Measurements from ENCODE around the gene ID4.

ID4 gene

GRCh38 chr6:19803331-19804204 is 33.6 kb upstream of the ID4 start:
- H3K27ac ChIP-seq (ENCODE audit: low read length), result no peak overlapping the region
- no peaks in the 10 kb centered on the region for H3K79me2 ChIP-seq (ENCODE audit: low read length)
- H3K27me3 ChIP-seq (ENCODE audit: low read depth, low read length), result no peaks in the 10 kb centered on the region
- TF ChIP-seq, protein P1, sequence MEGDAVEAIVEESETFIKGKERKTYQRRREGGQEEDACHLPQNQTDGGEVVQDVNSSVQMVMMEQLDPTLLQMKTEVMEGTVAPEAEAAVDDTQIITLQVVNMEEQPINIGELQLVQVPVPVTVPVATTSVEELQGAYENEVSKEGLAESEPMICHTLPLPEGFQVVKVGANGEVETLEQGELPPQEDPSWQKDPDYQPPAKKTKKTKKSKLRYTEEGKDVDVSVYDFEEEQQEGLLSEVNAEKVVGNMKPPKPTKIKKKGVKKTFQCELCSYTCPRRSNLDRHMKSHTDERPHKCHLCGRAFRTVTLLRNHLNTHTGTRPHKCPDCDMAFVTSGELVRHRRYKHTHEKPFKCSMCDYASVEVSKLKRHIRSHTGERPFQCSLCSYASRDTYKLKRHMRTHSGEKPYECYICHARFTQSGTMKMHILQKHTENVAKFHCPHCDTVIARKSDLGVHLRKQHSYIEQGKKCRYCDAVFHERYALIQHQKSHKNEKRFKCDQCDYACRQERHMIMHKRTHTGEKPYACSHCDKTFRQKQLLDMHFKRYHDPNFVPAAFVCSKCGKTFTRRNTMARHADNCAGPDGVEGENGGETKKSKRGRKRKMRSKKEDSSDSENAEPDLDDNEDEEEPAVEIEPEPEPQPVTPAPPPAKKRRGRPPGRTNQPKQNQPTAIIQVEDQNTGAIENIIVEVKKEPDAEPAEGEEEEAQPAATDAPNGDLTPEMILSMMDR (IDR thresholded peaks at IDR 0.05; ENCODE audit: low read depth, low read length), result no peak
- TF ChIP-seq EZH2phosphoT487 (IDR thresholded peaks at IDR 0.05; ENCODE audit: low read depth), result no peak
- H3K4me3 ChIP-seq (ENCODE audit: low read length), result no peak overlapping the region
- no peak overlapping the region for H3K9ac ChIP-seq (ENCODE audit: low read length)
- H3K4me1 ChIP-seq (ENCODE audit: low read length), result no peaks in the 10 kb centered on the region
- no peaks in the 10 kb centered on the region for H4K20me1 ChIP-seq (ENCODE audit: insufficient read depth, low read length)
- H3K9me3 ChIP-seq (ENCODE audit: insufficient read depth, low read length), result no peaks in the 10 kb centered on the region
- H3K36me3 ChIP-seq (replicated peaks; ENCODE audit: low read depth, low read length), result no peaks in the 10 kb centered on the region
- H3K4me2 ChIP-seq (ENCODE audit: low read length), result no peak overlapping the region
- no peak overlapping the region for H2AFZ ChIP-seq (ENCODE audit: low read depth, low read length)

GRCh38 chr6:19804205-19805128 is 32.7 kb upstream of the ID4 start:
- H3K79me2 ChIP-seq (ENCODE audit: low read length), result no peaks in the 10 kb centered on the region
- H3K9ac ChIP-seq (ENCODE audit: low read length), result no peak overlapping the region
- H3K27ac ChIP-seq (ENCODE audit: low read length), result no peak overlapping the region
- no peak overlapping the region for H3K4me2 ChIP-seq (ENCODE audit: low read length)
- no peaks in the 10 kb centered on the region for H4K20me1 ChIP-seq (ENCODE audit: insufficient read depth, low read length)
- TF ChIP-seq EZH2phosphoT487 (IDR thresholded peaks at IDR 0.05; ENCODE audit: low read depth), result no peak
- TF ChIP-seq, protein P1 (IDR thresholded peaks at IDR 0.05; ENCODE audit: low read depth, low read length), result no peak
- no peak overlapping the region for H3K4me3 ChIP-seq (ENCODE audit: low read length)
- no peak overlapping the region for H2AFZ ChIP-seq (ENCODE audit: low read depth, low read length)
- H3K36me3 ChIP-seq (replicated peaks; ENCODE audit: low read depth, low read length), result no peaks in the 10 kb centered on the region
- no peaks in the 10 kb centered on the region for H3K4me1 ChIP-seq (ENCODE audit: low read length)
- H3K9me3 ChIP-seq (ENCODE audit: insufficient read depth, low read length), result no peaks in the 10 kb centered on the region
- no peaks in the 10 kb centered on the region for H3K27me3 ChIP-seq (ENCODE audit: low read depth, low read length)

GRCh38 chr6:19805129-19805481 is 32.1 kb upstream of the ID4 start:
- H3K36me3 ChIP-seq (replicated peaks; ENCODE audit: low read depth, low read length), result no peaks in the 10 kb centered on the region
- no peaks in the 10 kb centered on the region for H4K20me1 ChIP-seq (ENCODE audit: insufficient read depth, low read length)
- H3K9me3 ChIP-seq (ENCODE audit: insufficient read depth, low read length), result no peaks in the 10 kb centered on the region
- no peak overlapping the region for H3K4me3 ChIP-seq (ENCODE audit: low read length)
- no peaks in the 10 kb centered on the region for H3K27me3 ChIP-seq (ENCODE audit: low read depth, low read length)
- H3K9ac ChIP-seq (ENCODE audit: low read length), result no peak overlapping the region
- TF ChIP-seq EZH2phosphoT487 (IDR thresholded peaks at IDR 0.05; ENCODE audit: low read depth), result no peak
- TF ChIP-seq, protein P1 (IDR thresholded peaks at IDR 0.05; ENCODE audit: low read depth, low read length), result no peak
- H3K27ac ChIP-seq (ENCODE audit: low read length), result no peak overlapping the region
- no peak overlapping the region for H3K4me2 ChIP-seq (ENCODE audit: low read length)
- no peaks in the 10 kb centered on the region for H3K79me2 ChIP-seq (ENCODE audit: low read length)
- H3K4me1 ChIP-seq (ENCODE audit: low read length), result no peaks in the 10 kb centered on the region
- H2AFZ ChIP-seq (ENCODE audit: low read depth, low read length), result no peak overlapping the region

- Histone ChIP-seq H3K79me2 (ENCODE audit: low read length) (no peaks in the 10 kb centered on the region), H2AFZ (ENCODE audit: low read depth, low read length) (no peak overlapping the region), H3K36me3 (replicated peaks; ENCODE audit: low read depth, low read length) (no peaks in the 10 kb centered on the region), H3K4me3 (ENCODE audit: low read length) (no peak overlapping the region), H3K27me3 (ENCODE audit: low read depth, low read length) (no peaks in the 10 kb centered on the region), H3K9ac (ENCODE audit: low read length) (no peak overlapping the region), H3K9me3 (ENCODE audit: insufficient read depth, low read length) (no peaks in the 10 kb centered on the region), H3K4me2 (ENCODE audit: low read length) (no peak overlapping the region), H4K20me1 (ENCODE audit: insufficient read depth, low read length) (no peaks in the 10 kb centered on the region), H3K4me1 (ENCODE audit: low read length) (no peaks in the 10 kb centered on the region), H3K27ac (ENCODE audit: low read length) (no peak overlapping the region)
- no peak for TF ChIP-seq EZH2phosphoT487 (IDR thresholded peaks at IDR 0.05; ENCODE audit: low read depth)
- TF ChIP-seq, protein P1 (IDR thresholded peaks at IDR 0.05; ENCODE audit: low read depth, low read length), result no peak
Observed at GRCh38 chr6:19806971-19807396, 30.2 kb upstream of the ID4 start.

All from OCI-LY3 (cell line).